Right atrium auricular region (tissue), 2 donors: ENCODE measurements around the gene AQP2. TPM values are rescaled to one million over a fixed set of nuclear protein-coding genes. Genes with fewer than 3 reads are reported as not detected.

Experiments used
- DNase-seq: peaks from one replicate; pipeline ENCODE4 v3.0.0-alpha.2; 2019; ENCODE audit warnings: low spot score
- H3K27ac ChIP-seq, 2 donors: fragments of 200-600 bp; sonication (generic); 1 replicate in 1 of 2; 2 replicates in 1 of 2; pipeline ENCODE4 v1.5.1; 2016 to 2019
- H3K27me3 ChIP-seq, 2 donors: fragments of 200-600 bp; sonication (generic); one replicate each; pipeline versions ENCODE4 v1.5.1 to v1.6.0; 2017 to 2019
- H3K36me3 ChIP-seq: fragments of 200-600 bp; sonication (generic); one replicate; pipeline ENCODE4 v1.5.1; 2016
- H3K4me1 ChIP-seq, 2 donors: fragments of 200-600 bp; sonication (generic); one replicate each; pipeline versions ENCODE4 v1.5.1 to v1.6.0; 2017 to 2019
- H3K4me3 ChIP-seq, 2 donors: fragments of 200-600 bp; sonication (generic); 1 replicate in 1 of 2; 2 replicates in 1 of 2; pipeline ENCODE4 v1.5.1; 2017 to 2019; ENCODE audit warnings: mild to moderate bottlenecking in 1 of 2, moderate library complexity in 1 of 2
- H3K9me3 ChIP-seq, 2 donors: fragments of 200-600 bp; sonication (generic); one replicate each; pipeline ENCODE4 v1.5.1; 2019
- total RNA-seq, 2 donors: library from RNA; depleted of rRNA; stranded (reverse); fragments of >200 nt; gene quantifications; one replicate each; pipeline ENCODE4 v1.1.0, GENCODE V29; 2016
- TF ChIP-seq, protein P1 (sequence below), 2 donors: fragments of 200-600 bp; sonication (generic); IDR thresholded peaks; one replicate each; pipeline ENCODE4 v1.5.1; 2019; ENCODE audit warnings: antibody characterized with exemption in 2 of 2

The AQP2 gene
- total RNA-seq, 2 donors from 2014 or later = 0.83 TPM; not detected in 1

DNA sequence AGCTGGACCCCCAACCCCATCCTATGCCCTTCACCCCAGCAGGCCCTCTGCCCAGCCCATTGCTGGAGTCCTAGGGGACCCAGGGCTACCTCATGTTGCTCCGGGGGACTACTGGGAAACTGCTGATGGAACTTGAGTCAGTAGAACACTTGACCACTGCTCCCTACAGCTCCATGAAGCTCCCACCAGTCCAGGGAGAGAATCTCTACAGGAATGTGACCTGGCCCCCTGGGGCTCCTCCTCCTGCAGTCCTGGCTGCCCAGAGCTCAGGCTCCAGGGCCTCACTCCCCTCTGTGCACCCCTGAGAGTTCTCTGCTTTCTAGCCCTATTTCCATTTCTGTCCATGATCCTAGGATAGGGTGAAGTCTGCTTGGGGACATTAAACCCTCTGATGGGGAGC is 10.8 kb upstream of the AQP2 start:
- TF ChIP-seq, protein P1, sequence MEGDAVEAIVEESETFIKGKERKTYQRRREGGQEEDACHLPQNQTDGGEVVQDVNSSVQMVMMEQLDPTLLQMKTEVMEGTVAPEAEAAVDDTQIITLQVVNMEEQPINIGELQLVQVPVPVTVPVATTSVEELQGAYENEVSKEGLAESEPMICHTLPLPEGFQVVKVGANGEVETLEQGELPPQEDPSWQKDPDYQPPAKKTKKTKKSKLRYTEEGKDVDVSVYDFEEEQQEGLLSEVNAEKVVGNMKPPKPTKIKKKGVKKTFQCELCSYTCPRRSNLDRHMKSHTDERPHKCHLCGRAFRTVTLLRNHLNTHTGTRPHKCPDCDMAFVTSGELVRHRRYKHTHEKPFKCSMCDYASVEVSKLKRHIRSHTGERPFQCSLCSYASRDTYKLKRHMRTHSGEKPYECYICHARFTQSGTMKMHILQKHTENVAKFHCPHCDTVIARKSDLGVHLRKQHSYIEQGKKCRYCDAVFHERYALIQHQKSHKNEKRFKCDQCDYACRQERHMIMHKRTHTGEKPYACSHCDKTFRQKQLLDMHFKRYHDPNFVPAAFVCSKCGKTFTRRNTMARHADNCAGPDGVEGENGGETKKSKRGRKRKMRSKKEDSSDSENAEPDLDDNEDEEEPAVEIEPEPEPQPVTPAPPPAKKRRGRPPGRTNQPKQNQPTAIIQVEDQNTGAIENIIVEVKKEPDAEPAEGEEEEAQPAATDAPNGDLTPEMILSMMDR (IDR thresholded peaks at IDR 0.05) = no peak
- no peaks in the 10 kb centered on the region for H3K36me3 ChIP-seq
- no peaks in the 10 kb centered on the region for H3K27me3 ChIP-seq
- no peaks in the 10 kb centered on the region for H3K9me3 ChIP-seq
- no peak overlapping the region for H3K27ac ChIP-seq
- no peaks in the 10 kb centered on the region for H3K4me1 ChIP-seq
- no peak for DNase-seq
- no peak overlapping the region for H3K4me3 ChIP-seq

DNA sequence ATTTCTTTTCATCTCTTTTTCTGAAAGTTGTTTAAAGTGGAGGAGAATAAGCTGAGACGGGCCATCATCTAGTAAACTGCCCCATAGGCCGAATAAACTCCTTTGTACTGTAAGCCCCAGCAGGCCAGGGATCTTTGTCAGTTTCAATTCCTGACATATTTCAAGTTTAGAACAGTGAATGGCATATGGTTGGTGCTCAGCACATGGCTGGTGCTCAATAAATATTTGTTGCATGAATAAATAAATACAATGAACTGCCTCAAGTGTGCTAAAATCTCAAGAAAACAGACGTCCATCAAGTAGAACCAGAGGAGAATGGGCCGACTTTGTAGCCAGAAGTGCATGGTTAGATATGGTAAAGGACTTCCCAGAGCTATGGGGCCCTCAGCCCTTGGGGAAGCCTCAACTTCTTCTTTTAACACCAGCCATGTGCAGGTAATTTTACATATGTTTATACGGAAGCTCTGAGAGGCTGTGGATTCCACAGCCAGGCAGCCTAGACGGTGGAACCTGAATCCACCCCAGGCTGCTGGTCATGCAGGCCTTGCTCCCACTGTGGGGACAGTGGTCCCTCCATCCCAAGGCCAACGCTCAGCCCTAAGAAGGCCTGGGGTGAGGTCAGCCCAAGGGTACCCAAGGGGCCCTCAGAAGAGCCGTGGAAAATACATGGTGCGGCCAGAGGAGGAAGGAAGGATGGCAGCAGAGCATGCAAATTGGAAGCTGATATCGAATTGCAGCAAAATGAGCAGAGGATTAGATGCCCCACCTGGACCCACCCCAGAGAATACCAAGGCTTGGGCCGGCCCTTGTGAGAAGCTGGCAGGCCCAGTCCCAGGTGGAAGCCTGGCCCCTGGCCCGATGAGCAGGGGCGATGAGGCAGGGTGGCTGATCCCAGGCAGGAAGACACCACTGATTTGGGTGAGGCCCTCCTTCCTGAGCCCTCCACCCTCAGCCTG is 8.7 kb upstream of the AQP2 start:
- Histone ChIP-seq H3K4me1 (peaks cover 0 to 9% of the 10 kb centered on the region in 2 donors), H3K4me3 (no peak overlapping the region), H3K9me3 (no peaks in the 10 kb centered on the region), H3K27ac (no peak overlapping the region), H3K36me3 (no peaks in the 10 kb centered on the region), H3K27me3 (no peaks in the 10 kb centered on the region)
- DNase-seq = no peak
- TF ChIP-seq, protein P1 (IDR thresholded peaks at IDR 0.05) = no peak

DNA sequence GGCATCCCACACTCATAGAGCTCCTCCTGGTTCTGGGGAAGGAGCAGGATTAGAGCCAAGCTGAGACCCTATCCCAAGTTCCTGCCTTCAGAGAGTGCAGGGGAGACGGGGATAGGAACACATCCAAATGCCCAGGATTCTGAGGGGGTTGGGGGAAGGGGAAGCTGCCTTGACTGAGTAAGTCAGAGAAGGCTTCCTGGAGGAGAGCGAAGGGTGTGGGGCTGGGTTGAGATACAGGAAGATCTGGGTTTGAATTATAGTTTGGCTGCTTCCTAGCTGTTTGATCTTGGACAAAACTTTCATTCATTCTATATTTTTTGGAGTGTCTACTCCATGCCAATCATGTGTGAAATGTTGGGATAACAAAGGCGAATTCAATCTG is 8.0 kb upstream of the AQP2 start:
- H3K4me1 ChIP-seq = peaks cover 0 to 9% of the 10 kb centered on the region in 2 donors
- H3K36me3 ChIP-seq = no peaks in the 10 kb centered on the region
- no peak for DNase-seq
- no peaks in the 10 kb centered on the region for H3K27me3 ChIP-seq
- H3K27ac ChIP-seq = no peak overlapping the region
- no peak overlapping the region for H3K4me3 ChIP-seq
- H3K9me3 ChIP-seq = no peaks in the 10 kb centered on the region
- TF ChIP-seq, protein P1 (IDR thresholded peaks at IDR 0.05) = no peak

DNA sequence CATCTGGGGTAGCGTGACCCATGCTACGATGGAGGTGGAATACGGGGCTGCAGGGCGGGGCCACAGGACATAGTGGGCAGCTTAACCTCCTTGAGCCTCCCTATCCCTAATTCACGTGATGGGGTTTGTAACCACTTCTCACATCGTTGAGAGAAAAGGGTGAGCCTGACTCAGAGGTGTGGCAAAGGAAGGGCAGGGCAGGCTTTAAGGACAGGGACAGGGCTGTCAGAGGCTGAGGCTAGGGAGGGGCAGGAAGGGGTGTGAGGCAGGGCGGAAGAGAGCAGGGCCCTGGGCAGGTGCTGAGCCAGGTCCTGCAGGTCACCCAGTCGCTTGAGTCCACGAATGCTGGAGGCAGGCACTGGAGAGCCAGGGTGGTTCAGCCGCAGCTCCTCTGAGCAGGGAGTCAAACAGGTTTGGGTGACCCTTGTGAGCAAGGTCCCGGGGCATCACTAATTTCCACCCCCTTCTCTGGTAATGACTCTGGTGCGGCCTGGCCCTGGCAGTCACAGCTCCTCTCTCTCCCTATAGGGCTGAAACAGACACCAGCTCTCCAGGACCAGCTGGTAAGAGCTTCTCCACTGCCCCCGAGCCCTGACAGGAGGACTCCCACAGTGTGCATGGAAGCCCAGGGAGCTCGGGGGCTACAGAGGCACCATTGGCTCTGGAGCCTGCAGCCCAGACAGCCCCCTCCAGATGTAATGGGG is 7.5 kb upstream of the AQP2 start:
- Histone ChIP-seq H3K4me3 (no peak overlapping the region), H3K27me3 (no peaks in the 10 kb centered on the region), H3K9me3 (no peaks in the 10 kb centered on the region), H3K27ac (no peak overlapping the region), H3K4me1 (peaks cover 0 to 9% of the 10 kb centered on the region in 2 donors), H3K36me3 (no peaks in the 10 kb centered on the region)
- DNase-seq = no peak
- TF ChIP-seq, protein P1 (IDR thresholded peaks at IDR 0.05) = no peak

DNA sequence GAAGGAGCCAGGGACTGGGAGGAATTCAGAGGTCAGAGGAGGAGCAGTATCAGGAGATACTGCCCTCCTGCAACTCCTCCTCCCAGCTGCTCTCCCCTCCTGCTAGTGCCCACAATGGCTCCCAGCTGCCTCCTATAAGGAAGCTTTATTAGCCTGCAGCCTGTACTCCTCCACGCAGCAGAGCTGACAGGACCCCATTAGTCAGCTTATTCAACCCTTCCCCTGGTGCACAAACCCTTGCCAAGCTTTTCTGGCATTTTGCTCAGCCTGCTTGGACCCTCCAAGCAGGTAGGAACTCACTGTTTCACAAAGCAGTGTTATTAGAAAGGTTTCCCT is 6.9 kb upstream of the AQP2 start:
- Histone ChIP-seq H3K4me3 (no peak overlapping the region), H3K36me3 (no peaks in the 10 kb centered on the region), H3K27ac (no peak overlapping the region), H3K4me1 (peaks cover 0 to 9% of the 10 kb centered on the region in 2 donors), H3K27me3 (no peaks in the 10 kb centered on the region), H3K9me3 (no peaks in the 10 kb centered on the region)
- no peak for DNase-seq
- TF ChIP-seq, protein P1 (IDR thresholded peaks at IDR 0.05) = no peak
